GM21619 (cell line): ENCODE data around the gene C15orf39.
"Not testable (repeated sequence)": the region's sequence is repeated elsewhere in the genome, so short reads cannot be mapped to it uniquely, and the experiment has no call there.

ENCODE experiments used
- ATAC-seq: cut with Tn5 transposase; IDR thresholded peaks from one replicate; pipeline ENCODE4 v1.9.1; 2021; ENCODE audit not compliant: unreplicated experiment

Gene C15orf39

GRCh38 chr15:75229191-75230015 lies 27.7 kb downstream of the C15orf39 start:
- ATAC-seq, result no peak

- no peak for ATAC-seq
Measured at GRCh38 chr15:75230016-75230343, 28.3 kb downstream of the C15orf39 start.

GRCh38 chr15:75230551-75231371 lies 29.1 kb downstream of the C15orf39 start:
- ATAC-seq, result no peak

- no peak for ATAC-seq
Measured at GRCh38 chr15:75231836-75232235, 30.2 kb downstream of the C15orf39 start.

- no peak for ATAC-seq
Measured at GRCh38 chr15:75232252-75232813, 30.7 kb downstream of the C15orf39 start.

- ATAC-seq, result no peak
Measured at GRCh38 chr15:75232826-75233503, 31.3 kb downstream of the C15orf39 start.

GRCh38 chr15:75233504-75234190 lies 32.0 kb downstream of the C15orf39 start:
- no peak for ATAC-seq

GRCh38 chr15:75234191-75234810 lies 32.6 kb downstream of the C15orf39 start:
- ATAC-seq, result no peak

GRCh38 chr15:75235051-75235673 lies 33.5 kb downstream of the C15orf39 start:
- ATAC-seq, result no peak

- no peak for ATAC-seq
Measured at GRCh38 chr15:75235760-75236729, 34.4 kb downstream of the C15orf39 start.

GRCh38 chr15:75237316-75237982 lies 35.8 kb downstream of the C15orf39 start:
- no peak for ATAC-seq

GRCh38 chr15:75238150-75238549 lies 36.5 kb downstream of the C15orf39 start:
- no peak for ATAC-seq

GRCh38 chr15:75245741-75246140 lies 44.1 kb downstream of the C15orf39 start:
- not testable (repeated sequence) for ATAC-seq

- not testable (repeated sequence) for ATAC-seq
Measured at GRCh38 chr15:75248991-75249390, 47.3 kb downstream of the C15orf39 start.

- ATAC-seq, result no peak
Measured at GRCh38 chr15:75249726-75250125, 48.0 kb downstream of the C15orf39 start.

GRCh38 chr15:75251343-75251742 lies 49.7 kb downstream of the C15orf39 start:
- ATAC-seq, result not testable (repeated sequence)

- ATAC-seq, result not testable (repeated sequence)
Measured at GRCh38 chr15:75252285-75252684, 50.6 kb downstream of the C15orf39 start.

- ATAC-seq, result not testable (repeated sequence)
Measured at GRCh38 chr15:75258034-75258433, 56.4 kb downstream of the C15orf39 start, which contains the start of gene GOLGA6C. Gene GOLGA6C, plus strand, starts transcription at chr15:75258334. Its CDS starts 265 bp downstream, at chr15:75258599.
